Suprapubic skin (tissue), 3 donors: ENCODE data around the gene LINGO1.

ENCODE experiments used
- CTCF ChIP-seq, 2 donors: fragments of 200-600 bp in 1 of 2; fragments of 450-650 bp in 1 of 2; sonication (generic) in 1 of 2; IDR thresholded peaks; one replicate each; pipeline ENCODE4 v1.5.1; 2016 to 2019; ENCODE audit warnings: antibody characterized with exemption in 2 of 2, mild to moderate bottlenecking in 1 of 2, moderate library complexity in 1 of 2
- EP300 ChIP-seq: sonication (generic); formaldehyde crosslinking; IDR thresholded peaks from one replicate; pipeline ENCODE4 v1.6.1; 2017; ENCODE audit warnings: antibody characterized with exemption
- POLR2A ChIP-seq, 2 donors: fragments of 450-650 bp; IDR thresholded peaks; one replicate each; pipeline ENCODE4 v1.6.1; 2017; ENCODE audit warnings: antibody characterized with exemption in 2 of 2, mild to moderate bottlenecking in 2 of 2, moderate library complexity in 2 of 2

GRCh38 chr15:77628010-77628409 is 4.7 kb downstream of the LINGO1 start:
- no peak for TF ChIP-seq CTCF (IDR thresholded peaks at IDR 0.05)
- no peak for TF ChIP-seq POLR2A (IDR thresholded peaks at IDR 0.05)
- TF ChIP-seq EP300: no peak
